Endodermal cell (in vitro differentiated cells): Measurements from ENCODE around the gene EXD3. TPM values are rescaled to one million over a fixed set of nuclear protein-coding genes. Genes with fewer than 3 reads are reported as not detected.

ENCODE experiments used
- DNase-seq: peaks from one replicate; pipeline ENCODE4 v3.0.0-alpha.2; 2017
- H3K27ac ChIP-seq: 2 replicates; pipeline ENCODE4 v1.5.1; 2013; ENCODE audit warnings: mild to moderate bottlenecking, low read depth, low read length, moderate library complexity
- H3K27me3 ChIP-seq: 2 replicates; pipeline ENCODE4 v1.6.1; 2013; ENCODE audit warnings: mild to moderate bottlenecking, low read length, moderate library complexity; ENCODE audit not compliant: insufficient read depth, control insufficient read depth, poor library complexity, severe bottlenecking
- H3K36me3 ChIP-seq: 2 replicates; pipeline ENCODE4 v1.7.0; 2013; ENCODE audit warnings: mild to moderate bottlenecking, low read length, moderate library complexity; ENCODE audit not compliant: control insufficient read depth, insufficient read depth
- H3K4me1 ChIP-seq: one replicate; pipeline ENCODE4 v1.7.0; 2013; ENCODE audit warnings: low read length; ENCODE audit not compliant: control insufficient read depth, insufficient read depth
- H3K4me3 ChIP-seq: 2 replicates; pipeline ENCODE4 v1.5.1; 2013; ENCODE audit warnings: mild to moderate bottlenecking, low read length, moderate library complexity
- H3K9ac ChIP-seq: 2 replicates; pipeline ENCODE4 v1.6.1; 2013; ENCODE audit warnings: mild to moderate bottlenecking, low read length, moderate library complexity; ENCODE audit not compliant: poor library complexity, severe bottlenecking; ENCODE audit errors: extremely low read depth
- H3K9me3 ChIP-seq: 2 replicates; pipeline ENCODE4 v1.6.1; 2013; ENCODE audit warnings: mild to moderate bottlenecking, low read length, moderate library complexity; ENCODE audit not compliant: control insufficient read depth
- H3K27ac Mint-ChIP-seq: 2 replicates; pipeline ENCODE4 v1.8.0; 2020; ENCODE audit warnings: mixed read lengths
- H3K27me3 Mint-ChIP-seq: 2 replicates; pipeline ENCODE4 v1.8.0; 2021; ENCODE audit warnings: mild to moderate bottlenecking, mixed read lengths; ENCODE audit not compliant: insufficient read depth
- H3K36me3 Mint-ChIP-seq: 2 replicates; pipeline ENCODE4 v1.8.0; 2020; ENCODE audit warnings: low read depth, mixed read lengths
- H3K4me1 Mint-ChIP-seq: 2 replicates; pipeline ENCODE4 v1.8.0; 2020; ENCODE audit warnings: mixed read lengths
- H3K4me3 Mint-ChIP-seq: 2 replicates; pipeline ENCODE4 v1.8.0; 2020; ENCODE audit warnings: mild to moderate bottlenecking, moderate library complexity, mixed read lengths
- H3K9me3 Mint-ChIP-seq: 2 replicates; pipeline ENCODE4 v1.8.0; 2020; ENCODE audit warnings: mild to moderate bottlenecking, mixed read lengths
- CTCF ChIP-seq: fragments of 200-600 bp; sonication (generic); conservative IDR thresholded peaks from 2 replicates; pipeline ENCODE4 v1.5.0; 2021; ENCODE audit warnings: antibody characterized with exemption, mild to moderate bottlenecking
- whole genome bisulfite sequencing, 2 experiments: methylation state at CpG; one replicate each; pipeline versions ENCODE4 v1.1.5 to v1.1.7; 2013; ENCODE audit warnings: missing lambda C conversion rate in 2 of 2, mixed read lengths in 1 of 2; ENCODE audit not compliant: insufficient coverage in 1 of 2, insufficient read length in 1 of 2; 5-methylcytosine and 5-hydroxymethylcytosine counted together
- total RNA-seq, 2 donors: library from RNA; stranded (reverse); fragmentation: NEBNext Ultra II Directional in 1 of 2; extraction: Animal tissue kit (Norgen Biotek cat#: 25700) in 1 of 2; gene quantifications; 2 replicates in 1 of 2; 3 replicates in 1 of 2; pipeline ENCODE4 v1.2.1, GENCODE V29; 2021

The EXD3 gene
- total RNA-seq, 2 donors from 2014 or later = 15.5 to 31.0 TPM

GRCh38 chr9:137409515-137409914, 13.4 kb downstream of the EXD3 start:
- H3K4me3 Mint-ChIP-seq = no peak overlapping the region

DNA sequence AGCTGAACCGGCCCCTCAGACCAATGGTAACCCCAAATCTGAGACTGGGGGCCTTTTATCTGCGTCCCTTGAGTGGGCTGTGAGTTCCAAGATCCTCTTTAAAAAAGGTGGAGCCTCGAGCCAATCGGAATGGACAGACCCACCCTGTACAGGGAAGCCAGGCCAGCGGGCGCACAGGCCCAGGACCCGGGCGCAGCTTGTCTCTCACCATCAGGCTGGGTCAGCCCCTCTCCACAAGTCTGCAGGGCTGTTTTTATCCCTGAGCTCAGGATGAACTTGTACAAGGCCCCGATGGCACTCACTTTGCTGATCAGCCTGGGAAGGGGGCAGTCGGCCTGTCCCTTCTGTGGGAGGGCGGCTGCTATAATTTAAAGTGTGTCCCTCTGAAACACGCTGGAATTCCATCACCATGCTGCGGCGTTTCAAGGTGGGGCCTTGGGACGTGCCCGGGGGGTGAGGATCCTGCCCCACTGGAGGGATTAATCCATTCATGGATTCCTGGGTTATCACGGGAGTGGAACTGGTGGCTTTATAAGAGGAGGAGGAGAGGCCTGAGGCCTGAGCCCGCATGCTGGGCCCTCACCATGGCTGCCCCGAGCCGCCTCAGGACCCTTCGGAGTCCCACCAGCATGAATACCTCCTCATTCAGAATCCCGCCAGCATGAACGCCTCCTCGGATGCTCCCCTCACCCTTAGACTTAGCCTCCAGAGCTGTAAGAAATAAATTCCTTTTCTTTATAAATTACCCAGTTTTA, 14.1 kb downstream of the EXD3 start:
- Histone ChIP-seq H3K9me3 (no peaks in the 10 kb centered on the region), H3K4me1 (no peaks in the 10 kb centered on the region), H3K36me3 (no peaks in the 10 kb centered on the region), H3K9ac (no peak overlapping the region), H3K4me3 (no peak overlapping the region), H3K27ac (no peak overlapping the region), H3K27me3 (no peaks in the 10 kb centered on the region)
- H3K9me3 Mint-ChIP-seq = no peaks in the 10 kb centered on the region
- no peaks in the 10 kb centered on the region for H3K4me1 Mint-ChIP-seq
- no peak overlapping the region for H3K4me3 Mint-ChIP-seq
- 94 to 95% methylated on average over 17 to 24 of the region's 24 CpGs for WGBS, 2 experiments
- TF ChIP-seq CTCF = no peak
- no peaks in the 10 kb centered on the region for H3K36me3 Mint-ChIP-seq
- H3K27ac Mint-ChIP-seq = no peak overlapping the region
- DNase-seq = no peak
- H3K27me3 Mint-ChIP-seq = peaks cover 5% of the 10 kb centered on the region

More at GRCh38 chr9:137409515-137409914, 13.4 kb downstream of the EXD3 start:
- Mint-ChIP-seq H3K4me1 (no peaks in the 10 kb centered on the region), H3K9me3 (no peaks in the 10 kb centered on the region), H3K27ac (no peak overlapping the region), H3K27me3 (peaks cover 5% of the 10 kb centered on the region), H3K36me3 (peaks cover 5% of the 10 kb centered on the region)
- H3K4me1 ChIP-seq = no peaks in the 10 kb centered on the region
- no peak overlapping the region for H3K9ac ChIP-seq
- WGBS, 2 experiments = 92 to 95% methylated on average over 9 to 11 of the region's 11 CpGs
- DNase-seq = no peak
- no peaks in the 10 kb centered on the region for H3K27me3 ChIP-seq
- no peak for TF ChIP-seq CTCF
- no peaks in the 10 kb centered on the region for H3K36me3 ChIP-seq
- H3K4me3 ChIP-seq = no peak overlapping the region
- H3K9me3 ChIP-seq = no peaks in the 10 kb centered on the region
- H3K27ac ChIP-seq = no peak overlapping the region

DNA sequence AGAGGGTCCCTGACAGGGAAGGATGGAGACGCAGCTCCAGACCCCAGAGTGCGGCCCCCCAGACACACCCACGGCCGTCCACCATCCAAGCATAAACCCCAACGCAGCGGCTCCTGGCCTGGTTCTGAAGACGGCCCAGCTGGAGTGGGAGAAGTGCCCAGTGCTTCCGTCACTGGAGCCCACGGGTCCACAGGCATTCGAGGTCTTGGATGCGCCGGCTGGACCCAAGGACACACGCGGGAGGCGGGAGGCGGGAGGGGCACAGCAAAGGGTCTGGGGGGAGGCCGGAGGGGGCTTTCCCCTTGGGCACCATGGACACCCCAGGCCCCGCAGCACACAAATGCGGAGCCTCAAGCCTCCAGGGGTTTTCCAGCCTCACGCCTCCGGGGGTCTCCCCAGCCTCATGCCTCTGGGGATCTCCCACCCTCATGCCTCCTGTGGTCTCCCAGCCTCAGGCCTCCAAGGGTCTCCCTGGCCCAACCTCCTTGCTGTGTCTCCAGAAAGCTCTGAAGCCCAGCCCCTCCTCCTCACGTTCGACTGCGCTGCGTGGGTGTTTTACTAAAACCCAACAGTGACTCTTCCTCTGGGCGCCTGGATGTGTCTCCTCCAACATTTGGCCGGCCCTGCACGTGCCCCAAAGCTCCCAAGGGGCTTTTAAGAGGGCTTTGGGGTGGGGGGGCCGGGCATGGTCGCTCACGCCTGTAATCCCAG, 15.2 kb downstream of the EXD3 start:
- H3K4me3 Mint-ChIP-seq = no peak overlapping the region
- no peaks in the 10 kb centered on the region for H3K9me3 ChIP-seq
- H3K27me3 ChIP-seq = no peaks in the 10 kb centered on the region
- H3K36me3 Mint-ChIP-seq = peaks cover 2% of the 10 kb centered on the region
- no peak overlapping the region for H3K9ac ChIP-seq
- no peaks in the 10 kb centered on the region for H3K9me3 Mint-ChIP-seq
- no peak overlapping the region for H3K27ac ChIP-seq
- DNase-seq = no peak
- no peaks in the 10 kb centered on the region for H3K36me3 ChIP-seq
- no peaks in the 10 kb centered on the region for H3K4me1 ChIP-seq
- peaks cover 5% of the 10 kb centered on the region for H3K27me3 Mint-ChIP-seq
- no peaks in the 10 kb centered on the region for H3K4me1 Mint-ChIP-seq
- 88 to 92% methylated on average over 15 to 31 of the region's 31 CpGs for WGBS, 2 experiments
- H3K27ac Mint-ChIP-seq = no peak overlapping the region
- no peak overlapping the region for H3K4me3 ChIP-seq
- no peak for TF ChIP-seq CTCF
